Colonic mucosa (tissue), 4 donors: ENCODE results near the gene GIGYF2. TPM values are rescaled to one million over a fixed set of nuclear protein-coding genes. Genes with fewer than 3 reads are reported as not detected.

Source experiments
- DNase-seq: peaks from one replicate; pipeline ENCODE4 v3.0.0-alpha.2; 2020
- H3K27ac ChIP-seq: fragments of 200-600 bp; one replicate; pipeline ENCODE4 v1.8.0; 2021
- H3K27me3 ChIP-seq: fragments of 200-600 bp; one replicate; pipeline ENCODE4 v1.8.0; 2021
- H3K36me3 ChIP-seq: fragments of 200-600 bp; one replicate; pipeline ENCODE4 v1.8.0; 2021
- H3K4me1 ChIP-seq: fragments of 200-600 bp; one replicate; pipeline ENCODE4 v1.8.0; 2021; ENCODE audit warnings: mild to moderate bottlenecking
- H3K4me3 ChIP-seq: fragments of 200-600 bp; one replicate; pipeline ENCODE4 v1.8.0; 2021
- H3K9ac ChIP-seq, 2 donors: one replicate each; pipeline ENCODE4 v1.7.0; 2013; ENCODE audit warnings: control low read depth in 2 of 2, low read depth in 2 of 2, low read length in 2 of 2
- H3K9me3 ChIP-seq: fragments of 200-600 bp; one replicate; pipeline ENCODE4 v1.8.0; 2021
- intact Hi-C: fragments of 100-400 bp; cut with DNase I; formaldehyde crosslinking; loops from one replicate; pipeline ENCODE4 v1.14.1; 2022
- total RNA-seq, 2 donors: library from RNA; stranded (reverse); fragmentation: NEBNext Ultra II Directional in 1 of 2; extraction: Animal tissue kit (Norgen Biotek cat#: 25700) in 1 of 2; gene quantifications; one replicate each; pipeline ENCODE4 v1.2.1, GENCODE V29; 2021
- TF ChIP-seq, protein P1 (sequence below): fragments of 200-600 bp; IDR thresholded peaks from one replicate; pipeline ENCODE4 v1.8.0; 2022; ENCODE audit warnings: antibody characterized with exemption, mild to moderate bottlenecking
- donor health status: healthy.
- donor health status: DM: no; HTN: no; CAD: no.
- donor health status: DM: no; HTN: no; CAD: no.

GIGYF2 gene
- total RNA-seq, 2 donors from 2014 or later = 48.8 to 49.3 TPM

- no peaks in the 10 kb centered on the region for H3K36me3 ChIP-seq
- intact Hi-C loops = no loop called here
- no peak overlapping the region for H3K4me3 ChIP-seq
- no peaks in the 10 kb centered on the region for H3K27me3 ChIP-seq
- no peaks in the 10 kb centered on the region for H3K9me3 ChIP-seq
- DNase-seq = no peak
- H3K27ac ChIP-seq = no peak overlapping the region
- no peaks in the 10 kb centered on the region for H3K4me1 ChIP-seq
- no peak overlapping the region for H3K9ac ChIP-seq
- TF ChIP-seq, protein P1, sequence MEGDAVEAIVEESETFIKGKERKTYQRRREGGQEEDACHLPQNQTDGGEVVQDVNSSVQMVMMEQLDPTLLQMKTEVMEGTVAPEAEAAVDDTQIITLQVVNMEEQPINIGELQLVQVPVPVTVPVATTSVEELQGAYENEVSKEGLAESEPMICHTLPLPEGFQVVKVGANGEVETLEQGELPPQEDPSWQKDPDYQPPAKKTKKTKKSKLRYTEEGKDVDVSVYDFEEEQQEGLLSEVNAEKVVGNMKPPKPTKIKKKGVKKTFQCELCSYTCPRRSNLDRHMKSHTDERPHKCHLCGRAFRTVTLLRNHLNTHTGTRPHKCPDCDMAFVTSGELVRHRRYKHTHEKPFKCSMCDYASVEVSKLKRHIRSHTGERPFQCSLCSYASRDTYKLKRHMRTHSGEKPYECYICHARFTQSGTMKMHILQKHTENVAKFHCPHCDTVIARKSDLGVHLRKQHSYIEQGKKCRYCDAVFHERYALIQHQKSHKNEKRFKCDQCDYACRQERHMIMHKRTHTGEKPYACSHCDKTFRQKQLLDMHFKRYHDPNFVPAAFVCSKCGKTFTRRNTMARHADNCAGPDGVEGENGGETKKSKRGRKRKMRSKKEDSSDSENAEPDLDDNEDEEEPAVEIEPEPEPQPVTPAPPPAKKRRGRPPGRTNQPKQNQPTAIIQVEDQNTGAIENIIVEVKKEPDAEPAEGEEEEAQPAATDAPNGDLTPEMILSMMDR = no peak
Observed at GRCh38 chr2:232757905-232758304, 60.8 kb downstream of the GIGYF2 start.

DNA sequence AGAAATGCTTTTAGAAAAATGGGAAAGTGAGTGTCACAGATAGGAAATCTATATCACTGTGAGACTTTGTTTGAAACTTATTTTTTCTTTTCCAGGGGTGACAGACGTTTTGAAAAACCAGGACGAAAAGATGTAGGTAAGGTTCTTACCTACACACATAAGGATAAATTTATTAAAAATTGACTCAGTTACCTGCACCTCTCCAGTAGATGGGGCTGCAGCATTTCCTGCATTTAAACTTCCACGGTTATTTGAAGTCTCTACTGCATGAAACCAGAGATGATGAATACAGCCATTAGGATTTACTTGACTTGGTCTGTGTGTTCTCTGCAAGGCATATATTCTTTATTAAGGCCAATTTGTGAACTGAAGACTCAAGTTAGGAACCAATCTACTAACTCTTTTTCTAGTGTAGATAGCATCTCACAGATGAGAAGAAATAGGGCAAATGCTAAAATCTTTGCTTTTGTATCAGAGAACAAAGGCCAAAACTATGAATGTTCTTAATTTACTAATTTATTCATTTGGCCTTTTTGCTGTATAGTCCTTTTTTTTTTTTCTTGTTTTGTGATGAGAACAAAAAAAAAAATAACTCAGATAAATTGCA is 64.3 kb downstream of the GIGYF2 start:
- TF ChIP-seq, protein P1 = peak; percentile 41
- intact Hi-C loops = no loop called here
- no peaks in the 10 kb centered on the region for H3K27me3 ChIP-seq
- H3K27ac ChIP-seq = no peak overlapping the region
- H3K4me1 ChIP-seq = no peaks in the 10 kb centered on the region
- peak; percentile 32 for DNase-seq
- no peak overlapping the region for H3K9ac ChIP-seq
- H3K9me3 ChIP-seq = no peaks in the 10 kb centered on the region
- no peak overlapping the region for H3K4me3 ChIP-seq
- no peaks in the 10 kb centered on the region for H3K36me3 ChIP-seq

DNA sequence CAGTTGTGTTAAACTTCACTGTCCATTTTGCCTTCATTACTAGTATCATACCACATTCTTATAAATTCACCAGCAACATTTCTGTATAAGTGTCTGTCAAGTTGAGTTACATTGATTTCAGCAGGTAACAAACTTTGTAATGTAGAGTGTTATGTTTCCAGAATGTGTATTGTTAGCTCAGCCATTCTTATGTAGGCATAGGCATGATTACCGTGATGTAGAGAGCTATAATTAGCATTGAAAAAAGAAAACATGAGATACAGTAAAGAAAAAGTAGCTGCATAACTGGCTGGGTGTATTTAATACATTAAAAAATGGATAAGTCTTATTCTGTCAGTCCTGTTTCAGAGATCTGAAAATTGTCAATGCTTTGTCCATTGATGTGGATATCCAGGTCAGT is 70.7 kb downstream of the GIGYF2 start:
- Histone ChIP-seq H3K27ac (no peak overlapping the region), H3K36me3 (no peaks in the 10 kb centered on the region), H3K4me1 (no peaks in the 10 kb centered on the region), H3K9me3 (no peaks in the 10 kb centered on the region), H3K4me3 (no peak overlapping the region), H3K27me3 (no peaks in the 10 kb centered on the region), H3K9ac (no peak overlapping the region)
- intact Hi-C loops = no loop called here
- TF ChIP-seq, protein P1 = no peak
- no peak for DNase-seq

DNA sequence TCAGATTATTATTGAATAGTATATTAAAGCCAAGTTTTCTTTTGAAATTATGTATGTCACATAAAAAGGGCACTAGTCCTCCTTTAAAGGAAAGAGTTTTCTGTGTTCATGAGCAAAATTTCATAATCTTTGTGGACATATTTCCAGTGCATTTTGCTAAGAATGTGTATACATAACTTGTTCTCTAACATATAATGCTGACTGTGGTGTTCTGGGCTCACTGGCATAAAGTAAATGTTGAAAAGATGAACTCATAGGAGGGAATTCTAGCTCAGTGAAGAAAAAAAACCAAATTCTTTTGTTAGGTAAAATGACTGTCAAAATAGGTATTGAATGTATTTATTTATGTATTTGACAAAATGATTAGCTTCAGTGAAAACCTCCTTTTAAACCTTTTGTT is 73.1 kb downstream of the GIGYF2 start:
- no peaks in the 10 kb centered on the region for H3K36me3 ChIP-seq
- intact Hi-C loops = no loop called here
- TF ChIP-seq, protein P1 = no peak

GRCh38 chr2:232771870-232772269 is 74.7 kb downstream of the GIGYF2 start:
- Histone ChIP-seq H3K9me3 (no peaks in the 10 kb centered on the region), H3K4me1 (no peaks in the 10 kb centered on the region), H3K27me3 (no peaks in the 10 kb centered on the region), H3K4me3 (no peak overlapping the region), H3K27ac (no peak overlapping the region), H3K9ac (no peak overlapping the region), H3K36me3 (no peaks in the 10 kb centered on the region)
- intact Hi-C loops = no loop called here
- DNase-seq = no peak
- TF ChIP-seq, protein P1 = no peak

More for the DNA sequence above, 73.1 kb downstream of the GIGYF2 start:
- no peaks in the 10 kb centered on the region for H3K9me3 ChIP-seq
- DNase-seq = no peak
- H3K4me3 ChIP-seq = no peak overlapping the region
- H3K4me1 ChIP-seq = no peaks in the 10 kb centered on the region
- H3K27me3 ChIP-seq = no peaks in the 10 kb centered on the region
- no peak overlapping the region for H3K27ac ChIP-seq
- no peak overlapping the region for H3K9ac ChIP-seq
